Stomach smooth muscle (tissue), 2 donors: ENCODE data around the gene ARHGEF4.

Experiments
- H3K27ac ChIP-seq: one replicate; pipeline ENCODE4 v1.7.0; 2013; ENCODE audit warnings: mild to moderate bottlenecking, low read length, inconsistent platforms
- H3K27me3 ChIP-seq, 2 donors: one replicate each; pipeline ENCODE4 v1.7.0; 2013; ENCODE audit warnings: low read length in 2 of 2; ENCODE audit not compliant: insufficient read depth in 2 of 2, control insufficient read depth in 1 of 2
- H3K36me3 ChIP-seq, 2 donors: one replicate each; pipeline ENCODE4 v1.7.0; 2013; ENCODE audit warnings: low read length in 2 of 2; ENCODE audit not compliant: control insufficient read depth in 2 of 2, insufficient read depth in 2 of 2
- H3K4me1 ChIP-seq: one replicate; pipeline ENCODE4 v1.7.0; 2013; ENCODE audit warnings: low read length; ENCODE audit not compliant: control insufficient read depth, insufficient read depth
- H3K4me3 ChIP-seq, 2 donors: one replicate each; pipeline ENCODE4 v1.7.0; 2013; ENCODE audit warnings: low read length in 2 of 2
- H3K9ac ChIP-seq, 2 donors: one replicate each; pipeline ENCODE4 v1.7.0; 2013; ENCODE audit warnings: low read length in 2 of 2, mild to moderate bottlenecking in 1 of 2
- H3K9me3 ChIP-seq, 2 donors: one replicate each; pipeline ENCODE4 v1.7.0; 2013; ENCODE audit warnings: low read length in 2 of 2; ENCODE audit not compliant: control insufficient read depth in 2 of 2
- donor health status: healthy.
- donor health status: Pancreatic carcinoma.

The ARHGEF4 gene

GRCh38 chr2:130820279-130820861 lies 16.3 kb upstream of the ARHGEF4 start:
- peak overlapping the region; percentile 9 to 60 for H3K4me3 ChIP-seq
- peak overlapping the region; percentile 95 for H3K27ac ChIP-seq
- H3K9me3 ChIP-seq, result no peaks in the 10 kb centered on the region
- H3K9ac ChIP-seq, result peak overlapping the region; percentile 36 to 73
- no peaks in the 10 kb centered on the region for H3K36me3 ChIP-seq
- peaks cover 14% of the 10 kb centered on the region for H3K4me1 ChIP-seq
- peaks cover 0 to under 1% of the 10 kb centered on the region in 2 donors for H3K27me3 ChIP-seq

DNA sequence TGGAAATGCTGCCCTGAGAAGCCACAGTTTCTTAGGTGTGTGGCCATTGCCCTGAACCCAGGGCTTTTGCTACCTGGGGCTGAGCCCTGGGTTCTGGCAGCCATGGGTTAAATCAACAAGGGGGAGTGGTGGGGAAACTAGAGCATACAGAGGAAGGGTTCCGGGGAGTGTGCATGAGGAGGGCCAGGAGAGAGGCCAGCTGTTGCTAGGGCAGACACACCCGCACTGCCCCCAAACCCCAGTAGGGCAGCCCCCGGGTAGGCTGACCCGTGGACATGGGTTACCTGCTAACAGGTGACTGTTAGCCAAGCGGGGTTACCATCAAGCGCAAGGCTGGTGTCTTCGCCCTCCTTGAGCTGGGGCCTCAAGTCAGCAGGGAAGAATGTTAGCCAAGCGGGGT lies 14.8 kb upstream of the ARHGEF4 start:
- no peak overlapping the region for H3K9ac ChIP-seq
- no peak overlapping the region for H3K4me3 ChIP-seq
- no peaks in the 10 kb centered on the region for H3K27me3 ChIP-seq
- peaks cover 14% of the 10 kb centered on the region for H3K4me1 ChIP-seq
- H3K9me3 ChIP-seq, result no peaks in the 10 kb centered on the region
- H3K27ac ChIP-seq, result no peak overlapping the region
- no peaks in the 10 kb centered on the region for H3K36me3 ChIP-seq

GRCh38 chr2:130822766-130823165 lies 13.9 kb upstream of the ARHGEF4 start:
- Histone ChIP-seq H3K27me3 (no peaks in the 10 kb centered on the region), H3K9ac (no peak overlapping the region), H3K4me1 (peaks cover 14% of the 10 kb centered on the region), H3K4me3 (no peak overlapping the region), H3K27ac (no peak overlapping the region), H3K9me3 (no peaks in the 10 kb centered on the region), H3K36me3 (no peaks in the 10 kb centered on the region)

DNA sequence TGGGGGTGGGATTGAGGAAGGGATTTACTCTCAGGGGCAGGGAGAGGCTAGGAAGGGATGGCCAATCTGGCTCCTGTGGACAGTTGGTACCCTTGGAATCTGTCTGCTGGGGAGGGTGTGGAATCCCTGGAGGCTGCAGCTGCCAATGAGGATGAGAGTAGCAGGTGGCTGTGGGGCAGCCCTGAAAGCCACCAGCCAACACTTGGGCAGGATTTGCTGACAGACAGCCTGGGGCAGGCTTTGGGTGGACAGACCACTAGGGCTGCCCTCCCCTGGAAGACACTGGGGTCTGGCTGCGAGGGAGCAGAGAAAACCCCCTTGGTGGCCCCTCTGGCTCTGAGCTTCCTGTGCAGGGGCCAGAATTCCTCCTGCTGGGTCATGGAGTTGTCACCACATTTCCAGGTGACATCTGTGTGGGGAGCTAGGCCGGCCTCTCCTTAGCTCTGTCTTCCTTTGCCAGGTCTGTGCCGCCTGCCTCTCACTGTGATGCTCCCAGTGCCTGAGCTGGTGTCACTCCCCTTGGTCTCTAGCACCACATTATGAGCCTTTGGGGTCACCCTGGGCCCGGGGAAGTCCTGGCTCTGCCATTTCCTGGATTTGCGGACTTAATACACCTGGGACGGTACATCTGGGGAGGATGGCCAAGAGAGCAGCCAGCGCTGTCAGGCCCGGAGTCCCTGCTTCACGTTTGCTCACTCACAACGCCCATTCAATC lies 13.4 kb upstream of the ARHGEF4 start:
- Histone ChIP-seq H3K36me3 (no peaks in the 10 kb centered on the region), H3K27me3 (no peaks in the 10 kb centered on the region), H3K9ac (no peak overlapping the region), H3K27ac (no peak overlapping the region), H3K4me3 (no peak overlapping the region), H3K9me3 (no peaks in the 10 kb centered on the region), H3K4me1 (peaks cover 14% of the 10 kb centered on the region)

DNA sequence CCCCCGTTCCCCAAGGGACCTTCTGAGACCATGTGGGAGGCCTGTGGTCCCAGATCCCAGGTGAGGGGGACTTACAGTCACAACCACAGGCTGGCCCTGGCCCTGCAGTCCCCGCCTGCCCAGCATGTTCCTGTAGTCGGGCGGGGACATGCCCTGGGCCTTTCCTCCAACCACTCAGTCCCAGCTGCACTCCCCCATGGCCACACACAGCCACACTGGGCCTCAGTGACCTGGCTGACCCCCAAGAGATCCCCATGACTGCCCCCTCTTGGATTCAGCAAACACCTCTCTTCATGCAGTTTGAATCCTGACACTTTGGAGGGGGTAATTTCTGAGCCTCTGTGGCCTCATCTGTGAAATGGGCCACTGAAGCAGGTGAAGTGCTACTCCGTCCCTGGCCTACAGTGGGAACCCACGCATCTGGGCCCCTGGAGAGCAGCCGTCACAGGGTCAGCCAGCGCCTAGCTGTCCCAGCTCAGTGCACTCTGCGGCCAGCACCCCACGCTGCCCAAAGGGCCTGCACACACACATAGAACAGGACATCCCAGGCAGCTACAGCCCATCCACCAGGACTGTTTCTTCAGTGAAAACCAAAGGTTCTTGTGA lies 12.7 kb upstream of the ARHGEF4 start:
- Histone ChIP-seq H3K36me3 (no peaks in the 10 kb centered on the region), H3K27ac (no peak overlapping the region), H3K27me3 (no peaks in the 10 kb centered on the region), H3K4me1 (peaks cover 14% of the 10 kb centered on the region), H3K4me3 (no peak overlapping the region), H3K9ac (no peak overlapping the region), H3K9me3 (no peaks in the 10 kb centered on the region)

GRCh38 chr2:130824492-130825061 lies 12.1 kb upstream of the ARHGEF4 start:
- Histone ChIP-seq H3K9me3 (no peaks in the 10 kb centered on the region), H3K27me3 (no peaks in the 10 kb centered on the region), H3K4me1 (peaks cover 11% of the 10 kb centered on the region), H3K4me3 (no peak overlapping the region), H3K27ac (no peak overlapping the region), H3K9ac (no peak overlapping the region), H3K36me3 (no peaks in the 10 kb centered on the region)

GRCh38 chr2:130825231-130825965 lies 11.3 kb upstream of the ARHGEF4 start:
- Histone ChIP-seq H3K36me3 (no peaks in the 10 kb centered on the region), H3K9ac (no peak overlapping the region), H3K27ac (no peak overlapping the region), H3K9me3 (no peaks in the 10 kb centered on the region), H3K4me1 (peaks cover 5% of the 10 kb centered on the region), H3K27me3 (no peaks in the 10 kb centered on the region), H3K4me3 (no peak overlapping the region)

DNA sequence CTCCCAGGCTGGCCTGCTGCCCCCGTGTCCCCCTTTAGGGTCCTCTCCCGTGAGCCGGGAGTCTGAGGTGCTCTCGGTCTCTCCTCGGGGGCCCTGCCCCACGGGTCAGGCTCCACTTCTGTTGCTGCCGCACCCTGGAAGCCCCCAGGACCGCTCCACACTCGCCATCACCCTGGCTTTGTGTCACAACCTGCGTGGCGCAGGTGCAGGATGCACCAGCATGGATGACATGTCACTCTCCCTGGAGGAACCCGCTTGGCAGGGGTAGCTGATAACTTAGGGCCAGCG lies 10.8 kb upstream of the ARHGEF4 start:
- Histone ChIP-seq H3K27ac (no peak overlapping the region), H3K27me3 (no peaks in the 10 kb centered on the region), H3K4me3 (no peak overlapping the region), H3K36me3 (no peaks in the 10 kb centered on the region), H3K4me1 (no peaks in the 10 kb centered on the region), H3K9ac (no peak overlapping the region), H3K9me3 (no peaks in the 10 kb centered on the region)

GRCh38 chr2:130826419-130826818 lies 10.3 kb upstream of the ARHGEF4 start:
- Histone ChIP-seq H3K9me3 (no peaks in the 10 kb centered on the region), H3K36me3 (no peaks in the 10 kb centered on the region), H3K27ac (no peak overlapping the region), H3K4me1 (no peaks in the 10 kb centered on the region), H3K27me3 (no peaks in the 10 kb centered on the region), H3K9ac (no peak overlapping the region), H3K4me3 (no peak overlapping the region)

DNA sequence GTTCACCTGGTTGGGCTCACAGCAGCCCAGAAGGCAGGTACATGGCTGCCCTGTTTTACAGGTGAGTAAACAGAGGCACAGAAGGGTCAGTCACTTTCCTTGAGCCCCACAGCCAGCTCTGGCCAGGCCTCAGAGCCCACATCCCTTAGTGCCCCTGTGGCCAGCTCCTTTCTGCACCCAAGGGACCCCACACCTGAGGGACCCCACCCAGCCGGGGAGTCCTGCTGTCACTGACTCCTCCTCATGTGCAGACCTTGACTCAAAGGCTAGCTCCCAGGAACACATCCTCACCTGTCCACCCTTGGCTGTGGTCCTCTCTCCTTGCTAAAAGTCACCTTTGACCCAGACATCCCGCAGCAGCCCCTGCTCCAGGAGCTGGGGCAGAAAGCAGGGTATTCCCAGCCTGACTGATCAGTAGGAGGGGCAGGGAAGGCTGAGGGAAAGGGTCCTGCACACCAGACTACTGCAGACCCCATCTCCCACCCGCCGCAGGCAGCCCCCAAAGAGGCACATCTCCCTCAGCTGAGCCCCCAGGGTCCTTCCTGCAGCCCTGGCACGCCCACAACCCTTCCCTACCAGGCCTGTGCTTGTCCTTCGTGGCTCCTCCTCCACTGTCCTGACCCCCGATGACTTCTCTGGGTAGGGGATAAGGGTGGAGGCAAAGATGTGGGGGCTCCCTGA lies 9.8 kb upstream of the ARHGEF4 start:
- Histone ChIP-seq H3K27ac (no peak overlapping the region), H3K9ac (no peak overlapping the region), H3K9me3 (no peaks in the 10 kb centered on the region), H3K4me1 (no peaks in the 10 kb centered on the region), H3K4me3 (no peak overlapping the region), H3K36me3 (no peaks in the 10 kb centered on the region), H3K27me3 (no peaks in the 10 kb centered on the region)
